Heart right ventricle (tissue), 16 donors: ENCODE measurements around the gene PTPN11. TPM values are rescaled to one million over a fixed set of nuclear protein-coding genes. Genes with fewer than 3 reads are reported as not detected.

Experiments used
- ATAC-seq, 8 donors: fragments of 200-7000 bp; cut with Tn5 transposase; one replicate each; pipeline ENCODE4 v1.9.1; 2020; ENCODE audit warnings: mild to moderate bottlenecking in 8 of 8, moderate library complexity in 8 of 8, moderate number of reproducible peaks in 1 of 8
- DNase-seq, 2 donors: peaks; one replicate each; pipeline ENCODE4 v3.0.0-alpha.2; 2020
- H3K27ac ChIP-seq, 10 donors: fragments of 200-600 bp; sonication (generic) in 2 of 10; one replicate each; pipeline versions ENCODE4 v1.5.0 to v1.8.0; 2020 to 2022; ENCODE audit warnings: mild to moderate bottlenecking in 3 of 10
- H3K27me3 ChIP-seq, 7 donors: fragments of 200-600 bp; one replicate each; pipeline ENCODE4 v1.8.0; 2021 to 2022; ENCODE audit warnings: mild to moderate bottlenecking in 2 of 7
- H3K36me3 ChIP-seq, 9 donors: fragments of 200-600 bp; sonication (generic) in 1 of 9; one replicate each; pipeline versions ENCODE4 v1.5.0 to v1.8.0; 2020 to 2022; ENCODE audit warnings: mild to moderate bottlenecking in 2 of 9
- H3K4me1 ChIP-seq, 9 donors: fragments of 200-600 bp; sonication (generic) in 1 of 9; one replicate each; pipeline versions ENCODE4 v1.5.0 to v1.8.0; 2020 to 2022; ENCODE audit warnings: mild to moderate bottlenecking in 4 of 9
- H3K4me3 ChIP-seq, 10 donors: fragments of 200-600 bp; sonication (generic) in 2 of 10; one replicate each; pipeline versions ENCODE4 v1.5.0 to v1.8.0; 2020 to 2022; ENCODE audit warnings: mild to moderate bottlenecking in 7 of 10, moderate library complexity in 2 of 10
- H3K9me3 ChIP-seq, 11 donors: fragments of 200-600 bp in 10 of 11; sonication (generic) in 2 of 11; one replicate each; pipeline versions ENCODE4 v1.5.0 to v1.8.0; 2013 to 2022; ENCODE audit warnings: mild to moderate bottlenecking in 2 of 11, control low read depth in 1 of 11, moderate library complexity in 1 of 11
- CTCF ChIP-seq, 9 donors: fragments of 200-600 bp; sonication (generic) in 2 of 9; IDR thresholded peaks; one replicate each; pipeline versions ENCODE4 v1.5.0 to v1.8.0; 2021 to 2022; ENCODE audit warnings: antibody characterized with exemption in 9 of 9, mild to moderate bottlenecking in 5 of 9, moderate library complexity in 1 of 9
- WGBS, 2 donors: extraction: QIAGEN DNeasy Blood & Tissue Kit; methylation state at CpG; one replicate each; pipeline ENCODE4 v1.1.7; 2013; ENCODE audit warnings: inconsistent platforms in 1 of 2; 5-methylcytosine and 5-hydroxymethylcytosine counted together
- intact Hi-C, 10 donors: fragments of 100-400 bp; cut with DNase I; formaldehyde crosslinking; loops; one replicate each; pipeline versions ENCODE4 v1.11.1 to v1.14.2; 2022
- polyA plus RNA-seq, 2 donors: library from polyadenylated mRNA; stranded (reverse); fragments of 200-250 nt; gene quantifications; one replicate each; pipeline ENCODE4 v1.2.3, GENCODE V29; 2013
- total RNA-seq, 10 donors: library from RNA; stranded (reverse); fragmentation: NEBNext Ultra II Directional in 3 of 10; extraction: Animal tissue kit (Norgen Biotek cat#: 25700) in 3 of 10; gene quantifications; one replicate each; pipeline versions ENCODE4 v1.2.1 to v1.2.4, GENCODE V29; 2021 to 2023
- donor health status: Arrhythmogenic right ventricular cardiomyopathy.
- donor health status: ischemic (EF 13 %, LVEDD 7.1; RV severe dilation, severe dysfunction).
- donor health status: healthy with polysubstance abuse.
- donor health status: DM: no; HTN: yes; CAD: no.
- donor health status: DM: no; HTN: no; CAD: no.
- donor health status: ischemic (EF 25% LVEDD 6.9; RV normal size, moderate dysfunction).
- donor health status: ischemic (EF 25% LVEDD 5.7; RV mildly dilated, moderate dysfunction).
- donor health status: healthy.
- donor health status: DM: yes; HTN: yes; CAD: no.
- donor health status: Ischemic cardiomyopathy.
- donor health status: ischemic (EF 35%, LVEDD 5.7; RV mildly dilated, moderate dysfunction).
- donor health status: nonischemic (EF 11% LVEDD 7.7; RV severe dilation, severe dysfunction).
- donor health status: DM: yes; HTN: yes; CAD: no.
- donor health status: PGD.
- donor health status: ischemic (EF 29% LVEDD 5.4; RV normal size, mild dysfunction).
- donor health status: nonischemic (EF 23%, LVEDD 6.1; RV moderate dilation, normal function).

PTPN11 gene
- total and polyA plus RNA-seq, 12 donors, result 22.4 to 222 (median 141) TPM

GRCh38 chr12:112540021-112540420 is 121.3 kb downstream of the PTPN11 start:
- no peaks in the 10 kb centered on the region for H3K9me3 ChIP-seq
- no peak overlapping the region for H3K4me3 ChIP-seq
- no peak overlapping the region for H3K27ac ChIP-seq
- 54 to 61% methylated on average over 5 of the region's 5 CpGs for whole genome bisulfite sequencing, 2 donors
- no peaks in the 10 kb centered on the region for H3K36me3 ChIP-seq
- DNase-seq (no peak), ATAC-seq (no peak)
- H3K27me3 ChIP-seq, result peaks cover 0 to 25% (median 7%) of the 10 kb centered on the region in 7 donors
- no peak for TF ChIP-seq CTCF (IDR thresholded peaks at IDR 0.05)
- intact Hi-C loops, result no loop called here
- no peaks in the 10 kb centered on the region for H3K4me1 ChIP-seq

DNA sequence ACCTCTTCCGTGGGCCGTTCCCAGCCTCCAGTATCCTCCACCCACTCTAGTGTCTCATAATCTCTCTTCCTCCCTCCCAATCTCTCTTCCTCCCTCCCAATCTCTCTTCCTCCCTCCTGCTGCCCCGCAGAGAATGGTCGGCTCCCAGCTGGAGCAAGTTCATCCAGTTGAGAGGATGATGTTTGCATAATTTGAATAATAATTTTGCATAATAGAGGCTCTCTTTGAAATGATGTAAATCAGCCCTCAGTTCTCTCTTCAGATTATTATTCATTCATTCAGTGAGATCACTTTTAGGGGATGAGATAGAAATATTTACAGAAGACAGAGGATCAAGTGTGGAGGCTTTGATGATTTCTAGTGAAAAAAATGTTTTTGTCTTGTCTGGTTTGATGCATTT is 125.0 kb downstream of the PTPN11 start:
- TF ChIP-seq CTCF (IDR thresholded peaks at IDR 0.05), result no peak
- H3K27me3 ChIP-seq, result peaks cover 0 to 37% (median 19%) of the 10 kb centered on the region in 7 donors
- 44 to 57% methylated on average over 4 of the region's 4 CpGs for WGBS, 2 donors
- DNase-seq (no peak), ATAC-seq (no peak)
- no peak overlapping the region for H3K4me3 ChIP-seq
- intact Hi-C loops, result no loop called here
- H3K27ac ChIP-seq, result no peak overlapping the region
- H3K9me3 ChIP-seq, result no peaks in the 10 kb centered on the region
- H3K4me1 ChIP-seq, result no peaks in the 10 kb centered on the region
- H3K36me3 ChIP-seq, result no peaks in the 10 kb centered on the region

DNA sequence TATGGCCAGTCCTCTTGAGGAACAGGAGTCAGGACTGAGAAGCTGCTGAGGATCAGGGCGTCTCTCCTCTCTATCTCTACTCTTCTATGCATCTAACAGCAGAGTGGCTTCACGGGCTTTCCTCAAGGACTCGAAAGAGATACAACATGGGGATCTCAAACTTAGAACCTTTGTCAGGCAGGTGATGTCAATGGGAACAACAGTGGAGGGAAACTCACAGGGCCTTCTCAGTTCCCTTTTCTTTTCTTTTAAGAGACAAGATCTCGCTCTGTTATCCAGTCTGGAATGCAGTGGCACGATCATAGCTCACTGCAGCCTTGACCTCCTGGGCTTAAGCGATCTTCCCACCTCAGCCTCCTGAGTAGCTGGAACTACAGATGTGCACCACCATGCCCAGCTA is 127.6 kb downstream of the PTPN11 start:
- Histone ChIP-seq H3K36me3 (no peaks in the 10 kb centered on the region), H3K27me3 (peaks cover 0 to 36% (median 9%) of the 10 kb centered on the region in 7 donors), H3K27ac (no peak overlapping the region), H3K4me1 (no peaks in the 10 kb centered on the region), H3K9me3 (no peaks in the 10 kb centered on the region), H3K4me3 (no peak overlapping the region)
- ATAC-seq (no peak), DNase-seq (no peak)
- 84% methylated on average over 6 of the region's 6 CpGs for WGBS, 2 donors
- intact Hi-C loops, result no loop called here
- TF ChIP-seq CTCF (IDR thresholded peaks at IDR 0.05), result no peak

DNA sequence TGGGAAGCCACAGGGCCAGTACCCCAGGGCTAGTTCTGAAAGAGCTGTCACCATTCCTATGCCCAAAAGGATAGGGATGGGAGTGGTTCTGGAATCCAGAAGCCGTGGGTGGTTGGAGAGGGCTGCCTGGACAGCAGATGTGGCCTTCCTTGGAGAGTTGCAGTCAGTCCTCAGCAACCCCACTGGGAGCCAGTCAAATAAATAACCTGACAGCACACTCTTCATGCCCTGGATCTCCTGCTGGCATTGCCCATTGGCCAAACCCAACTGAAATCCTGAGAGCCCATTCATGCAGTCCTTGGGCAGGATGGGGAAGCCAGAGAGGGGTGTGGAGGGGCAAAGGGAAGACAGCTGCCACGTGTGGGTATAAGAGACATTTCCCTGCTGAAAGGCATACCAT is 128.2 kb downstream of the PTPN11 start:
- intact Hi-C loops, result no loop called here
- TF ChIP-seq CTCF (IDR thresholded peaks at IDR 0.05), result no peak
- Histone ChIP-seq H3K9me3 (no peaks in the 10 kb centered on the region), H3K4me1 (no peaks in the 10 kb centered on the region), H3K36me3 (no peaks in the 10 kb centered on the region), H3K4me3 (no peak overlapping the region), H3K27me3 (peaks cover 0 to 40% (median 9%) of the 10 kb centered on the region in 7 donors), H3K27ac (no peak overlapping the region)
- ATAC-seq (no peak), DNase-seq (no peak)
- 54 to 56% methylated on average over 2 of the region's 2 CpGs for WGBS, 2 donors
